Fibroblast of skin of right biceps (primary cell): ENCODE results near the gene ICAM2.

Experiments
- DNase-seq: peaks from one replicate; pipeline ENCODE4 v3.0.0-alpha.2; 2013

The ICAM2 gene

GRCh38 chr17:63973930-63974593 lies 46.4 kb downstream of the ICAM2 start:
- DNase-seq: no peak

DNA sequence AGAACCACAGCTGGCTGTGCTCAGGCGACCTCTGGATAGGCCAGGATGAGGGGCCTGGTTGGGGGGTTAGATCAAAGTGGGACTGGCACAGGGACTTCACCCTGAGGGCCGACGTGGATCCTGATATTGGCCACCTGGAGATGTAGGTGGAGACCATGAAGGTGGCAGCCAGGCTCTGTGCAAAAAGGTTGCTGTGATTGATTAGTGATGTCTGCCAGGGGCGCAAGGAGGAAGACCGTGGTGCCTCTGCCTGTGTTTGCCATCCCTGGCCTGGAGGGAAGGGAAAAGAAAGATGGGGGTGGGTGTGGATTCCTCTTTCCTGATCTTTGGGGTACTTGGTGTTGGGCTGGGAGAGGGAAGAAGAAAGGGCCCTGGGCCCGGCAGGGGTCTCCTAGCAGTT lies 47.2 kb downstream of the ICAM2 start:
- no peak for DNase-seq

DNA sequence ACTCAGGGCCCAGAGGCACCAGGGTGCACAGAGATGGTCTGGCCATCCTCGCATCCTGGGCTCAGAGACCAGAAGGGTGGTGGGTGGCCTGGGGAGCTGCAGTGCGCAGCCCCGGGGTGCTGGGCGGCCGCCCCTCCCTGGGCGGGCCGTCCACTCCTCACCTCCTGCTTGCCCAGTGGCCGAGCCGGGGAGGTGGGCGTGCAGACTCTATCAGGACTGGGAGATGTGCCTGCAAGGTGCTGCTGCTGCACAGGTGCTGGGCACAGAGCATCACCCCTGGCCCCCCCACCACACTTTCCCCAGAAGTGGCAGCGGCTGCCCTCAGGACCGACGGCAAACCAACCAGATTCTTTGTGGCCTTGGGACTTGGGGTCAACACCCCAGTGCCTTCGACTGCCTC lies 47.6 kb downstream of the ICAM2 start, which contains the start of gene SCN4A:
Gene SCN4A, minus strand, starts transcription at position 123 of the 400 bp plus-strand sequence. Its CDS starts 77 bp downstream, at position 46.
- no peak for DNase-seq

GRCh38 chr17:63969278-63969677 lies 51.2 kb downstream of the ICAM2 start:
- DNase-seq: no peak

DNA sequence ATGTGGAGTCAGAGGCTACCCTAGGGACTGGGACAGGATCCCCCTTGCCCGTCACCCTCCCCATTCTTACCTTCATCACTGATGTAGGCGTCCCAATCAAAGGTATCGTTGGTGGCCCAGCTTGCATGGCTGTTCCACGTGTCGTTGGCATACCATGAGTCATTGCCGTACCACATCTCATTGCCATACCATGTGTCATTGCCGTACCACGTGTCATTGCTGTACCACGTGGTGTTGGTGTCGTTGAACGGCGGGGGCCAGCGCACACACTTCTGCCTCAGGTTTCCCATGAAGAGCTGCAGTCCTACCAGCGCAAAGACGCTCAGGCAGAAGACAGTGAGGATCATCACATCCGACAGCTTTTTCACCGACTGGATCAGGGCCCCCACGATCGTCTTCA lies 52.5 kb downstream of the ICAM2 start:
- DNase-seq: peak; percentile 17

- DNase-seq: no peak
Measured at GRCh38 chr17:63966646-63967264, 53.7 kb downstream of the ICAM2 start.

DNA sequence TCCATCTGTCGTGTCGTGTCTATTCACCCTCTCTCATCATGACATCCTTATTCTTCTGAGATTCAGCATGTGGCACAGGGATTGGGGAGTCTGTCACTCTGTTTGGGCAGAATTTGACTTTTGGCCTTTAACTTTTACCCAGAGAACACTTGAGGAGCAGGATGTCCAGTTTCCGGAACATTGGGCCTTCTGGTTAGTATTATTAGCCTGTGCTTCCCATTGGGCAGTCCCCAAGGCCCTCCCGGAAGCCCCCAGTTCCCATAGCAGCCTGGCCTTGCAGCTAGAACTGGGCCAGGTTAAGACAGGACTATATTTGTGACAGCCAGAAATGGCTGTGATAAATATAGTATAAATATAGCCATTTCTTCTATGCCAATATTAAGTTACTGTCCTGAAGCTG lies 57.3 kb downstream of the ICAM2 start:
- DNase-seq: no peak

GRCh38 chr17:63962298-63962744 lies 58.1 kb downstream of the ICAM2 start:
- DNase-seq: no peak

DNA sequence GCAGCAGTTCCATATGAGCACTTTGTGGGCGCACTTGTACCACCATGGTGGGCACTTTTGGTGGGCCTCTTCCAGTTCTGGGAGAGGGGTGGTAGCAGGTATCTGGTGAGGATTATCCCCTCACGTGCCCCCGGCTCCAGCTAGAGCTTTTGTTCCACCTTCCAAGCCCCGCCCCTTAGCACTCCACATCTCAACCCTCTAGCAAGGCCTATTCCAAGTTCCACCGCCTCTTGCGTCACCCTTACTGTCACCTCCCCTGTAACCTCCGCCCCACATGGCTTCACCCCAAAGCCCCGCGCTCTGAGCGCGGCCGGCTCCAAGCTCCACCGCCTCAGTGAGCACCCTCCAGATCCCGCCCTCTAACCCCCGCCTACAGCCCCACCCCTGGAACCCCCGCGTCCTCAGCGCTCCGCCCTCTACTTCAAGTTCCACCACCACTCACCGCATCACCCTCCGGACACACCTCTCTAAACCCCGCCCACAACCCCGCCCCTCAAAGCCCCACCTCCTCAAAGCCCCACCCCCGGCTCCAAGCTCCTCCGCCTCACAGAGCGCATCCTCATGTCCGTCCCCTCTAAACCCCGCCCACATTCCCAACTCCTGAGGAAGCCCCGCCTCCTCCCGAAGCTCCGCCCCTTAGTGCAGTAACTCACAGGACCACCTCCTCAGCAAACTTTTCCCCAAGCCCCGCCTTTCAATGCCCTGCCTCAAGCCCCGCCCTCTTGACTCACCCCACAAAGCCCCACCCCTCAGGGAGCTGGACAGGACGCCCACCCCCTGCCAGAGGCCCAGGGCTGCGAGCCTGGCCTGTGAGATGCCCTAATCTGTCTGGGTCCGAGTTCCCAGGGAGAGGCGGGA lies 58.8 kb downstream of the ICAM2 start:
- DNase-seq: peak; percentile 73

- DNase-seq: no peak
Measured at GRCh38 chr17:63960430-63960829, 60.0 kb downstream of the ICAM2 start.

- DNase-seq: no peak
Measured at GRCh38 chr17:63960006-63960405, 60.4 kb downstream of the ICAM2 start.

- peak; percentile 47 for DNase-seq
Measured at GRCh38 chr17:63956296-63956920, 64.0 kb downstream of the ICAM2 start.

- DNase-seq: no peak
Measured at GRCh38 chr17:63955791-63956190, 64.6 kb downstream of the ICAM2 start.

DNA sequence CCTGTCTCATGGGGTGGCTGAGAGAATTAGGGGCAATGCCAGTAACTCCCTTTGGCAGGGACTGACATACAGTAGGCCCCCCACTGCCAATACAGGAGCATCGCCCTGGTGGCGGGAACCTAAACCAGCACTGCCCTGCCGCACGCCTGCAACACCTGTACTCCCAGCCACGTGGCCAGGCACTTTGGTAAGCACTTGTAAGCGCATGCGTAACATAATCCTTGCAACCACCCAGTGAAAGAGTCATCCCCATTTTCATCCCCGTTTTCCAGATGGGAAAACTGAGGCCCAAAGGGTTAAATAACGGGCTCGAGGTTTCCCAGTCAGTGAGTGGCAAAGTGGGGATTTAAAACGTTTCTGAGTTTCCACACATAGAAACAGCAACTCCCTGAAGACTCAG lies 65.2 kb downstream of the ICAM2 start:
- DNase-seq: no peak

DNA sequence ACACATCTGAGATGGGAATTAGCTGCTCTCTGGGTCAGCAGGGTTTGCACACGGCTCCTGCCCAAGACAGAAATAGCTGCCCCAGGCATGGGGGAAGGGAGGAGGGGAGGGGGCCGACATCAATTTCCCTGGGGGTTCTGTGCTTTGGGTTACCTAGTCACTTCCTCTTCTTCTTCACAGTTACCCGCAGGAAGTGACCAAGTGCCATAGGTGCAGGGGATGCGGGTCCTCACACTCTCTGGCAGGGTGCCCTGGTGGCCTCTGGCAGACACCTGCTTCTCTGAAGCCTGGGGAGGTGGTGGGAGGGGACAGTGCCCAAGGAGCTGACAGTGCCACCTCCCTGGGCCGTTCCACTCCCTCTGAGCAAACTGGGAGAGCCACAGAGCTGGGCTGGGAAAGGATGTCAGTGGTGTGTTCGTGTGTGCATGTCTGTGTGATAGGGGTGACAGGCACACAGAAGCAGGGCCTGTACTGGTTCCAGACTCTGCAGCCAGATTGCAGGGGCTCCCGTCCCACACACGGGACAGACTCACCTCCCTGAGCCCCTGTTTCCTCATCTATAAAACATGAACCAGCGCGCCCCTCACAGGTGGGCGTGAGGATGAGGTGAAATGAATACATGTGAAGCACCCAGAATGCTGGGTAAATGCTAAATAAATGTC lies 65.9 kb downstream of the ICAM2 start:
- no peak for DNase-seq
